ENCODE data around the gene TRIM45. TPM values are rescaled to one million over a fixed set of nuclear protein-coding genes. Genes with fewer than 3 reads are reported as not detected.
A peak's percentile ranks its signal among the peaks of the same experiment; 100 is the strongest.

The TRIM45 gene
- total RNA-seq, 4 donors from 2014 or later = 0.38 to 1.1 (median 0.60) TPM

GRCh38 chr1:117136749-117137148 lies 15.2 kb upstream of the TRIM45 start:
- intact Hi-C loops (cut with DNase I) = no loop called here
- no peak overlapping the region for H3K4me3 ChIP-seq
- no peaks in the 10 kb centered on the region for H3K4me1 ChIP-seq
- H3K27ac ChIP-seq = no peak overlapping the region
- no peak for DNase-seq
- no peaks in the 10 kb centered on the region for H3K36me3 ChIP-seq
- WGBS, 2 donors = 37 to 78% methylated on average over 2 of the region's 2 CpGs
- peaks cover 0 to 4% (median 0%) of the 10 kb centered on the region in 4 donors for H3K27me3 ChIP-seq
- TF ChIP-seq POLR2A (IDR thresholded peaks at IDR 0.05) = no peak
- TF ChIP-seq, protein P1, sequence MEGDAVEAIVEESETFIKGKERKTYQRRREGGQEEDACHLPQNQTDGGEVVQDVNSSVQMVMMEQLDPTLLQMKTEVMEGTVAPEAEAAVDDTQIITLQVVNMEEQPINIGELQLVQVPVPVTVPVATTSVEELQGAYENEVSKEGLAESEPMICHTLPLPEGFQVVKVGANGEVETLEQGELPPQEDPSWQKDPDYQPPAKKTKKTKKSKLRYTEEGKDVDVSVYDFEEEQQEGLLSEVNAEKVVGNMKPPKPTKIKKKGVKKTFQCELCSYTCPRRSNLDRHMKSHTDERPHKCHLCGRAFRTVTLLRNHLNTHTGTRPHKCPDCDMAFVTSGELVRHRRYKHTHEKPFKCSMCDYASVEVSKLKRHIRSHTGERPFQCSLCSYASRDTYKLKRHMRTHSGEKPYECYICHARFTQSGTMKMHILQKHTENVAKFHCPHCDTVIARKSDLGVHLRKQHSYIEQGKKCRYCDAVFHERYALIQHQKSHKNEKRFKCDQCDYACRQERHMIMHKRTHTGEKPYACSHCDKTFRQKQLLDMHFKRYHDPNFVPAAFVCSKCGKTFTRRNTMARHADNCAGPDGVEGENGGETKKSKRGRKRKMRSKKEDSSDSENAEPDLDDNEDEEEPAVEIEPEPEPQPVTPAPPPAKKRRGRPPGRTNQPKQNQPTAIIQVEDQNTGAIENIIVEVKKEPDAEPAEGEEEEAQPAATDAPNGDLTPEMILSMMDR (IDR thresholded peaks at IDR 0.05) = no peak
- no peaks in the 10 kb centered on the region for H3K9me3 ChIP-seq

GRCh38 chr1:117135329-117135728 lies 13.8 kb upstream of the TRIM45 start:
- H3K27ac ChIP-seq = no peak overlapping the region
- H3K27me3 ChIP-seq = peaks cover 0 to 4% (median 0%) of the 10 kb centered on the region in 4 donors
- 72 to 94% methylated on average over 2 of the region's 2 CpGs for WGBS, 2 donors
- no peaks in the 10 kb centered on the region for H3K4me1 ChIP-seq
- no peaks in the 10 kb centered on the region for H3K36me3 ChIP-seq
- no peak overlapping the region for H3K4me3 ChIP-seq
- H3K9me3 ChIP-seq = no peaks in the 10 kb centered on the region
- no peak for DNase-seq
- intact Hi-C loops (cut with DNase I) = no loop called here
- TF ChIP-seq POLR2A (IDR thresholded peaks at IDR 0.05) = no peak
- TF ChIP-seq, protein P1 (IDR thresholded peaks at IDR 0.05) = no peak

DNA sequence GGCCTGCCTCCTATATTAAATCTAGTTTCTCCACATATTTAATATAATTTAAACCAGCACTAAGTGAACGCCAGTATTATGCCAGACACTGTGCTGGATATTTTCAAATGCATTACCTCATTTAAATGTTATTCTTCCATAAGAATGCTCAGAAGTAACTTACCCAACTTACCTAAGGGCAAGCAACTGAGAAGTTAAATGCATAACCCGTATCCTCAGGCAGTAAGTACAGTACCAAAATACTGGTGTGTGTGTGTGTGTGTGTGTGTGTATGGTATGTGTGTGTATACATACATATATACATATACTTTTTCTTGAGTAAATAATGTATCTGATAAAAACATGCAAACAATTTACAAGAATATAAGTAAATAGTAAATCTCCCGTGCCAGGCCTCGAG lies 9.0 kb upstream of the TRIM45 start:
- Histone ChIP-seq H3K27me3 (peaks cover 0 to 2% (median 0%) of the 10 kb centered on the region in 4 donors), H3K36me3 (no peaks in the 10 kb centered on the region), H3K27ac (no peak overlapping the region), H3K4me1 (peaks cover 0 to 3% (median 0%) of the 10 kb centered on the region in 3 donors), H3K9me3 (no peaks in the 10 kb centered on the region), H3K4me3 (no peak overlapping the region)
- no peak for DNase-seq
- TF ChIP-seq, protein P1 (IDR thresholded peaks at IDR 0.05) = no peak
- no peak for TF ChIP-seq POLR2A (IDR thresholded peaks at IDR 0.05)
- 89 to 90% methylated on average over 4 of the region's 4 CpGs for WGBS, 2 donors
- intact Hi-C loops (cut with DNase I) = no loop called here

DNA sequence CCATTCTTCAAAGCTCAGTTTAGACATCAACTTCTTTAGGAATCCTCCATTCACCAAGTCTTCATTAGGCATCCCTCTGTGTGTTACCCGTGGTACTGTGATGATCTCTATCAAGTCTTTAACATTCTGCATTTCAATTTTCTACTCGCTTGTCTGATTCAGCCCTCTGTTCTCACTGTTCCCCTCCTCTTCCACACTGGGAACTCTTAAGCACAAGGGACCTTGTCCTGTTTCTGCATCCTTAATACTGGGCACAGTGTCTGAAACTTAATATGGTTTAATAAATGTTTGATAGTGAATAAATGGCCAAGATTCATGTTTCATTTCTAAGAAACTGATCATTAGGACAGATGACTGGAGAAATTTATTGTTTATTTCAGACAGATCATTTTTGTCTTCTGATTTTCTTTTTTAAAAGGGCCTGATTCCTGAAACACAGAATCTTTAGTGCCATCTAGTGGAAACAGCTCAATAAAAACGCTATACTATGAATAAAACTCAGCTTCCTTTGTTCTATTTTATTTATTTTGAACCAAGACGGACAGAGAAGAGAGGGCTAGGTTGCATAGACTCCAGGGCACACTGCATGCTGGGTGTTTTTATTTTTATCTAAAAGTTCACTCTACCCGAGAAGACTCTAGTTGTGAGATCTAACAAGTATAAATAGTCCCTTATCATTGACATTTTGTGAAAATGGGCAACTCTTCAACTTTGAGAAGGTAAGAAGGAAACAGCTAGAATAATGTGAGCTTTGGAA lies 7.0 kb upstream of the TRIM45 start:
- TF ChIP-seq POLR2A (IDR thresholded peaks at IDR 0.05) = no peak
- TF ChIP-seq, protein P1 (IDR thresholded peaks at IDR 0.05) = peak in 5 of 6 experiments; percentile 26 to 64 (median 41)
- Histone ChIP-seq H3K36me3 (no peaks in the 10 kb centered on the region), H3K4me1 (peaks cover 0 to 3% (median 0%) of the 10 kb centered on the region in 3 donors), H3K27ac (no peak overlapping the region), H3K4me3 (no peak overlapping the region), H3K27me3 (no peaks in the 10 kb centered on the region), H3K9me3 (no peaks in the 10 kb centered on the region)
- WGBS, 2 donors = 22 to 27% methylated on average over 5 of the region's 5 CpGs
- intact Hi-C loops (cut with DNase I) = loop anchor here (10.0 kb wide), 1 partner anchor 64 kb away; the partner anchor contains the start of gene TTF2
- no peak for DNase-seq

DNA sequence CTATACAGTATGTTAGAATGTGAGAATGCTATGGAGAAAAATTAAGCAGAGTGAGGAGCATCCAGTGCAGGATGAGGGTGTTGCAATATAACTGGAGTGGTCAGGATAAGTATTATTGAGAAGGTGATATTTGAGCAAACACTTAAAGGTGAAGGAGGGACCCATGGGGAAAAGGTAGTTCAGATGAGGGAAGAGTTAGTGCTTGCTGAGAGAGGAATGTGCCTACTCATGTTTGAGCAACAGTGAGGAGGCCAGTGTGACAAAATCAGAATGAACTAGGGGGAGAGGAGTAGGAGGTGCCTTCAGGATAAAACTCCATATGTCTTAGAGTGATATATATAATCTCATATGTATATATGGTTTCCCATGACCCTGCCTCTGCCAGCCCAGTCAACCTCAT lies 6.2 kb upstream of the TRIM45 start:
- no peaks in the 10 kb centered on the region for H3K9me3 ChIP-seq
- TF ChIP-seq, protein P1 (IDR thresholded peaks at IDR 0.05) = no peak
- TF ChIP-seq POLR2A (IDR thresholded peaks at IDR 0.05) = no peak
- no peaks in the 10 kb centered on the region for H3K36me3 ChIP-seq
- H3K4me1 ChIP-seq = peaks cover 0 to 3% (median 0%) of the 10 kb centered on the region in 3 donors
- no peak overlapping the region for H3K27ac ChIP-seq
- intact Hi-C loops (cut with DNase I) = loop anchor here (10.0 kb wide), 1 partner anchor 63 kb away; the partner anchor contains the start of gene TTF2
- DNase-seq = no peak
- H3K27me3 ChIP-seq = no peaks in the 10 kb centered on the region
- H3K4me3 ChIP-seq = no peak overlapping the region
